Right ventricle myocardium superior (tissue), 1 donor: ENCODE data around the gene CPED1. TPM values are rescaled to one million over a fixed set of nuclear protein-coding genes. Genes with fewer than 3 reads are reported as not detected.
A peak's percentile ranks its signal among the peaks of the same experiment; 100 is the strongest.
"Not testable (repeated sequence)": the region's sequence is repeated elsewhere in the genome, so short reads cannot be mapped to it uniquely, and the experiment has no call there.

Experiments used
- ATAC-seq: fragments of 200-7000 bp; cut with Tn5 transposase; one replicate; pipeline ENCODE4 v1.9.1; 2020; ENCODE audit warnings: mild to moderate bottlenecking; ENCODE audit not compliant: poor library complexity
- DNase-seq: peaks from one replicate; pipeline ENCODE4 v3.0.0-alpha.2; 2020
- intact Hi-C: fragments of 100-400 bp; cut with DNase I; formaldehyde crosslinking; loops from one replicate; pipeline ENCODE4 v1.11.2; 2022
- total RNA-seq: library from RNA; stranded (reverse); fragmentation: NEBNext Ultra II Directional; extraction: Animal tissue kit (Norgen Biotek cat#: 25700); gene quantifications from one replicate; pipeline ENCODE4 v1.2.1, GENCODE V29; 2021
- donor health status: DM: no; HTN: yes; CAD: no; lungs with severe emphysema.

Gene CPED1
- total RNA-seq, 1 donor from 2014 or later = 26.2 TPM

DNA sequence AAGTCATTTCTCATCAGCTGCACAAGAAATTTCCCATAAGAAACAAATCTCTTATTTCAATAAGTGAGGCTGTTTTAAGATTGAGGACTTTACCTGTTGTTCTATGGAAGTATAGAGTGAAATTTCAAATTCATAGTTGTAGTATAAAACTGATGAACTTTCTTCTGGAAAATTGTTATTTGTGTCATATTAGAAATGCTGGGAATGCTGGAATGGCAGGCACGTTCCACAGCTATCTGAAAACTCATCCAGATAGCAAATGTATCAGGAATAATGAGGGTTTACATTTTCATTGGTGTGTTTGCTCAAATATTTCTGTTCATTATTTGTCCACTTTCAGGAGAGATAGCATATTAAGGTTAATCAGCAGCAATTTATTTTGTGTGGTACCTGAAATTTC, 40.8 kb downstream of the CPED1 start:
- intact Hi-C loops = no loop called here
- ATAC-seq (no peak), DNase-seq (no peak)

DNA sequence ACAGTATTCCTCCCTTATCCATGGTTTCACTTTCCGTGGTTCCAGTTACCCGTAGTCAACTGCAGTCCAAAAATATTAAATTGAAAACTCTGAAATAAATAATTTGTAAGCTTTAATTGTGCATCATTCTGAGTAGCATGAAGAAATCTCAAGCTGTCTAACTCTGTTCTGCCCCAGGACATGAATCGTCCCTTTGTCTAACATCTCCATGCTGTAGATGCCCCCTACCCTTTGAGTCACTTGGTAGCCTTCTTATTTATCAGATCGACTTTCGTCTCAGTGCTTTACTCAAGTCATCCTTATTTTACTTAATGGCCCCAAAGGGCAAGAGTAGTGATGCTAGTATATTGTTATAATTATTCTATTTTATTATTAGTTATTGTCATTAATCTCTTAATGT, 41.8 kb downstream of the CPED1 start:
- ATAC-seq = no peak
- intact Hi-C loops = no loop called here

DNA sequence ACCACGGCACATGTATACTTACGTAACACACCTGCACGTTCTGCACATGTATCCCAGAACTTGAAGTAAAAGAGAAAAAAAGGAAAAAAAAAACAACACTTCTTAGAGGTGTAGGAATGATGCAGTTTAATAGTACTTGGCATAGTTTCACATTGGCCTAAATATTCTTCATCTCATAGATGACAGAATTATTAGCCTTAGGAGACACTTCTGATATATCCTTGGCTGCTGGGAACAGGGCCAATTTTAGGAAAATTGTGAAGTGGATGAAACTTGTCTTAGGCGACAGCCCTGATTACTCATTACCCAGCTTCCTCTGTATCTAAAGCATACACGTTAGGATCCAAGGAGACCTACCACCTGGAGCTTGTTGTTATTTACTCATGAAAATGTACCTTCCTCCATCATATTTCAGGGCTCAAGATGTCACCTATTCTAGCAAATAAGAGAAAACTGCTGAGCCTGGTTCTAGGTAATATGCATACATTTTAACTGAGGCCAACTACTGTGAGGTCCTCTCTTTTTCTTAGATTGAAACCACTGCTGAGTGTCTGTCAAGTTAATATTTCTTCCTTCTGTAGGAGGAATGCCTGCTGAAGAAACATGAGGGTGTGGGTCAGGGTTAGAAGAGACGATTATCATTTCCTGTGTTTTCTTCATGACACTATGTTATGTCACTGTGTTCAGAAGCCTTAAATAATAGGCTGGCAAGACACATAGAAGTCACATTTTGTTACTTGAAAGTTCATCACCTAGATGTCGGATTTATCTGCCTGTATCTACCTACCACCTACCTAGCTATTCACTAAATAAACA, 44.3 kb downstream of the CPED1 start:
- ATAC-seq = no peak
- no peak for DNase-seq
- intact Hi-C loops = no loop called here

More for the DNA sequence above, 41.8 kb downstream of the CPED1 start:
- no peak for DNase-seq

DNA sequence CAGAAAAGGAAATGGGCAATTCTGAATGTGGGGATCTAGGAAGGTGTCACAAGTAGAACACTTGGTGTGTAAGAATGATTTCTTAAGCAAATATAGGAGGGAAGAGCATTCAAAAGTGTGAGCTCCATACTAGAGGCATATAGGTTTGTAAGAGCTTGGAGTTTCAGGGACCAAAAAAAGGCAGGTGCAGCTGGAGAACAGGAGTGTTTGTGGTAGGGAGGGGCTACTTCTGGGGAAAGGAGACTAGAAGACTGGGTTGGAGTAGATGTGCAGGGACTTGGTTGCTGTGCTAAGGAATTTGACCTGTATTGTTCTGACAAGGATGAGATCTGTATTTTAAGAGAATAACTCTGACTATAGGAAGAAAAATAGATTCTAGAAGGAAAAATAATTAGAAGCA, 46.4 kb downstream of the CPED1 start:
- ATAC-seq = no peak

DNA sequence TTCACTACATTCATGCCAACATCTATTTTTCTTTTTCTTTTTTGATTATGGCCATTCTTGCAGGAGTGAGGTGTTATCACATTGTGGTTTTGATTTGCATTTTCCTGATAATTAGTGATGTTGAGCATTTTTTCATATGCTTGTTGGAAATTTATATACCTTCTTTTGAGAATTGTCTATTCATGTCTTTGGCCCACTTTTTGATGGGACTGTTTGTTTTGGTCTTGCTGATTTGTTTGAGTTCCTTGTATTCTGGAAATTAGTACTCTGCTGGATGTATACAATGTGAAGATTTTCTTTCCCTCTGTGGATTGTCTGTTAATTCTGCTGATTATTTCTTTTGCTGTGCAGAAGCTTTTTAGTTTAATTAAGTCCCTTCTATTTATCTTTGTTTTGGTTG, 48.3 kb downstream of the CPED1 start:
- ATAC-seq, intact Hi-C loops, DNase-seq: not testable (repeated sequence)

More for the DNA sequence above, 46.4 kb downstream of the CPED1 start:
- intact Hi-C loops = no loop called here
- DNase-seq = no peak

DNA sequence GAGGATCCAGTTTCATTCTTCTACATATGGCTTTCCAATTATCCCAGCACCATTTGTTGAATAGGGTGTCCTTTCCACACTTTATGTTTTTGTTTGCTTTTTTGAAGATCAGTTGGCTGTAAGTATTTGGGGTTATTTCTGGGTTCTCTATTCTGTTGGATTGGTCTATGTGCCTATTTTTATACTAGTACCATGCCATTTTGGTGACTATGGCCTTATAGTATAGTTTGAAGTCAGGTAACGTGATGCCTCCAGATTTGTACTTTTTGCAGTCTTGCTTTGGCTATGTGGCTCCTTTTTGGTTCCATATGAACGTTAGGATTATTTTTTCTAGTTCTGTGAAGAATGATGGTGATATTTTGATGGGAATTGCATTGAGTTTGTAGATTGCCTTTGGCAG, 48.8 kb downstream of the CPED1 start:
- not testable (repeated sequence) for ATAC-seq

DNA sequence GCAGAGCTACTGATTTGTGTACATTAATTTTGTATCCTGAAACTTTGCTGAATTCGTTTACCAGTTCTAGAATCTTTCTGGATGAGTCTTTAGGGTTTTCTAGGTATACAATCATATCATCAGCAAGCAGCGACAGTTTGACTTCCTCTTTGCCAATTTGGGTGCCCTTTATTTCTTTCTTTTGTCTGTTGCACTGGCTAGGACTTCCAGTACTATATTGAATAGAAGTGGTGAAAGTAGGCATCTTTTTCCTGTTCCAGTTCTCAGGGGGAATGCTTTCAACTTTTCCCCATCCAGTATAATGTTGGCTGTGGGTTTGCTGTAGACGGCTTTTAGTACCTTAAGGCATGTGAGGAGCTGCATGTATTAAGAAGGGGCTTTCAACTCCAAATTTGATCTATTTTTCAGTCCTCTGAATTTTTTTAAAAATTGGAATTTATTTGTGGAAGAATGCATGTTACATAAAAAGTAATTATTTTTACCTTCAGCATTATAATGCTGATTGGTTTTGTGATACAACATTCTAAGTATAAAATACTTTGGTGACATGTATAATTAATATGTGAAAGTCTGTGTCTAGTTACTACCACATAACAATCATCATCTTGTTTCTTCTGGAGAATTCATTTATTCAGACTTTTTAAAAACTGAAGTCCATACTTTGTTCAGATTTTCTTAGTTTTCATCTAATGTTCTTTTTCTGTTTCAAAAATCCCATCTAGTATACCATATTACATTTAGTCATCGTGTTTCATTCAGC, 49.6 kb downstream of the CPED1 start:
- DNase-seq (no peak), ATAC-seq (no peak)
- intact Hi-C loops = no loop called here

More for the DNA sequence above, 48.8 kb downstream of the CPED1 start:
- intact Hi-C loops, DNase-seq: not testable (repeated sequence)

DNA sequence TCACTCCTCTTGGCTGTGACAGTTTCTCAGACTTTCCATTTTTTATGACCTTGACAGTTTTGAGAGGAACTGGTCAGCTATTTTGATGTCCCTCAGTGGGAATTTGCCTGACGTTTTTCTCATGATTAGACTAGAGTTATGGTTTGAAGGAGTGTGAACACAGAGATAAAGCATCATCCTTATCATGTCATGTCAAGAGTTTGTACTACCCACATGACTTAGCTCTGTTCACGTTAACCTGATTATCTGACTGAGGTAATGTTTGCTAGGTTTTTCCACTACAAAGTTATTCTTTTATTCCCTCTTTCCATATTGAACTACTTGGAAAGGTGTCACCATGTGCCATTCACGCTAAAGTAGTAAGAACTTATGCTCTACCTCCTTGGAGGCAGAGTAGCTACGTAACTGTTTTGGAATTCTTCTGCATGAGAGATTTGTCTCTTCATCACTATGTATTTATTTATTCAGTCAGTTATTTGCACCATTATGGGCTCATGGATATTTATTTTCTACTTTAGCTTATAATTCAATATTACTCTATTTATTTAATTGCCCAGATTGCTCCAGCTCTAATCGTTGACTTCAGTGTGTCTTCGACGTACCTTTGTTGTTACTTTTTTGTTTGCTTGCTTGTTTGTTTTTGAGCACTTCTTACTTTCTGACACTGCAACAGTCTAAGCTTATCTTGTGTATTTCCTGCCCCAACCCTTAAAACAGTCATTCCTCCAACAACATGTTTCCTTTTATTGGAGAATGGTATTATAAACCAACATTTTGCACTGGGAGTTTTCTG, 50.4 kb downstream of the CPED1 start:
- intact Hi-C loops = no loop called here
- ATAC-seq (peak; percentile 36), DNase-seq (no peak)

DNA sequence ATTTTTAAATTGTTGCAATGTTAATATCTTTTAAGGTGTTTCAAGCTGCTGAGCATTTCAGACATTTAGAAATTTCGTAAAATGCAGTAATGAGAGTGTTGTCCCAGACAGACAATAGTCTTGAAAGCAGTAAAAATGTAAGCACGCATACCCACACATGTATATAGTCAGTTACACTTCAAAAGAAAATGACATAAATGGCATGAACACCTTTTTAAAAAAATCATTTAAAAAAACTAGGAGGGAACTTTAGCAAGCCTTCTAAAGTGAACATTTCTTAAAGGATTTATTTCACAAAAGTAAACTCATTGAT, 51.0 kb downstream of the CPED1 start:
- ATAC-seq (no peak), DNase-seq (no peak)
- intact Hi-C loops = no loop called here

DNA sequence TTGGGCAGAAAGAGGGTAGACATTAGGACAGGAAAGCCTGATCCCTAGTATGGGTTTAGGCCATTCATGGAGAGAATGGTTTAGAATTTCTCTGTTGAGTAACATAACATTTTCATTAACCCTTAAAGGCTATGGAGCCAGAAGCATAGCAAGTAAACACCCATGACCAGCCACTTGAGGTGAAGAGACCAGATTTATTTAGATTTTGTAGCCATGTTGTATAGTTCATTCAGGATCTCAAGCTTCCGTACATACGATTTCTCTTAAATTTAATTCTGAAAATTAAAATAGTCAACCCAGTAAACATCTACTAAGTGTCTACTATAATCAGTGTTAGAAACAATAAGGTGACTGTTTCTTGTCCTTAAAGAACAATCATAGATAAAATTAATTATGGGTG, 51.5 kb downstream of the CPED1 start:
- ATAC-seq (no peak), DNase-seq (no peak)
- intact Hi-C loops = no loop called here

DNA sequence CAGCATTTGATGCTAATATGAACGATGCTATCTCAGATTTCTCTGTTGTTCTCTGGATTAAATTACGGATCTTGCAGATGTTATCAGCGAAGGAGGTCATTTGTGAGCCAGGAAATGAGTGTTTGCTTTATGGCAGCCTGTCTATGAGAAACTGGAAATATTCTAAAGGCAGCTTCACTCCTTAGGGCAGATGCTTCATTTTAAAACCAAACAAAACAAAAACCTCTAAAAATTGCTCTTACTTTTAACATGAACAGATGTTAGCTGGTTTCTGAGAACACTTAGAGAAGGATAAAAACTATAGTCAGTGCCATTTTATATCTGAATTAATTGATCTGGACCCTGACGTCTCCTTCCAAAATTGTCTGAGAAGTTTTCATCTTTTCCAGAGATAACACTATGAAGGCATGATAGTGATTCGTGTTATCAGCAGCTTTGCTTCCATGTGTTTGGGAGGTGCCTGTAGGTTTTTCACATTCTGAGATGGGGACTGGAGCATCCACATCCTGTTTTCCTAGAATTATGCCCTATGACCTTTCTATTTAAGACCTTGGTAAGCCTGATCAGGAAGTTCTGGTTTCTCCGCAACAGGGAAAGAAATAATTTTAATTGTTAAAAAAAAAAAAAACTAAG, 53.1 kb downstream of the CPED1 start:
- DNase-seq = no peak
- intact Hi-C loops = no loop called here
- peak; percentile 30 for ATAC-seq

DNA sequence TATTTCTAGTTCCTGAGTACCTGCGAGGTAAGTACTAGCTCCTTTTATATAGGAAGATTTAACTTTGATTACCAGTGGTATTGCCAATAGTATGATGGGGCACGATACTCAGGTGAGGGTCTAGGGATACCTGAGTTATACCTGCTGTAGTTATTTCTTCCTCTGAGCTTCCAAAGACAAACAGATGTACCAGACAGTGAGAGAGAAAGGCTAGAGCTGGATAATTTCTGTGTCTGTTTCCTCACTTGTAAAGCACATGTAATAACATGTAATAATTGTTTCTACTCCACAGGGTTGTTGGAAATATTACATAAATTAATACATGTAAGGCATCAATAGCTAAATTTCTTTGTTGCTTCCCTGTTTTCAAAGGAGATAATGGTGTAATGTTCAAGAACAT, 53.7 kb downstream of the CPED1 start:
- intact Hi-C loops = no loop called here
- ATAC-seq = no peak
- DNase-seq = no peak

DNA sequence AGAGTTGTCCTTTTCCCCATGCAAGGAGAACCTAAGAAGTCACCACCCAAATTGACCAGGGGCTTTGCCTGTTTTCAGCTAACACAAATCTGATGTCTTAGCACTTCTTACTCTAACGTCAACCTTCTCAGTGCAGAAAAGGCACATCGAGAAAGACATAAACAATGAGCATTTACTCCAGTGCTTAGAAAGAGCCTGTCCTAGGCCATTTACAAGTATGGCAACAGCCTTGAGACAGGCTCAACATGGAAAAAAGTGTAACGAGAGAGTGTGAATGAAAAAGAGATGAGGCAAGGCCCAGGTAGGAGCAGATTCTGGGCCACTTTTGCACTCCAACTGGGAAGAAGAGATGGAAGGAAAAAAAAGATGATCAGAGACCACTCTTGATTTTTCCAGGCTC, 54.4 kb downstream of the CPED1 start:
- ATAC-seq (no peak), DNase-seq (no peak)
- intact Hi-C loops = no loop called here

DNA sequence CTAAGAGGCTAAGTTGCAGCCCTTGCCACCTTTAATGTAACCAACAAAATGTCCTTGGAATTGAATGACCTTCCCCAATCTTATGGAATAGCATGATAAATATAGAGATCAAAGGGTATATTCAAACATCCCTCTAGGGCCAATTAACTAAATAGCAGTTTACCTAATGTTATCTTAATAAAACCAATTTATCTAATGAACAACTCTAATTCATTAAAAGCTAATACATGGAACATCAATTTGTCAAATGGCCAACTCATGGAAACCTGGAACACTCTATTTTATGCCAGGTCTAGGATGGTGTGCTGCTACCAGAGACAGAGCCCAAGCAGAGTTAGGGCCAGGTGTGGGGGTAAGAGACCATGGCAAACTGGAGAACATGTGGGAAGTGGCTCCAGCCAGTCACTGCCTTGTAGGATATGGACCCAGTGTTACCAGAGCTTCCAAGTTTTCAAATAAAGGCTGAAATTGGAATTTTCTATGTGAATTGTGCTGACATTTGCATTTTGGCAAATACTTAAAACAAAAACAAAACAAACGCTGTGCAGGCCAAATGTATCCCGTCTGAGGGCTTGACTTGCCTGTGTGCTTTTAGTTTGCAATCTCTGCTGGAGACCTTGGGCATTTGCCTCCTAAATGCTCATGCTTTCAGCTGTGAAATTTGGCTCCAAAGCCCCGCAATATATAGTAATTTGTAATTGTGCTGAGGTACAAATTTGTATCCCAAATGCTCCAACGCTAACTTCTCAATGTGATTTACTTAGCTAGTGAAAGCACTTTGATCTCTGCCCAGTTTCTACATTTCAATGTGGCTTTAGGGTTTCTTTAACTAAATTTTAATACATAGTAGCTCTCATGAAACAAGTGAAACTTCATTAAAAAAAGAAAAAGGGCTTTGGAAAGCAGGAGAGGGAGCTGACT, 55.1 kb downstream of the CPED1 start:
- intact Hi-C loops = no loop called here
- DNase-seq (no peak), ATAC-seq (no peak)

DNA sequence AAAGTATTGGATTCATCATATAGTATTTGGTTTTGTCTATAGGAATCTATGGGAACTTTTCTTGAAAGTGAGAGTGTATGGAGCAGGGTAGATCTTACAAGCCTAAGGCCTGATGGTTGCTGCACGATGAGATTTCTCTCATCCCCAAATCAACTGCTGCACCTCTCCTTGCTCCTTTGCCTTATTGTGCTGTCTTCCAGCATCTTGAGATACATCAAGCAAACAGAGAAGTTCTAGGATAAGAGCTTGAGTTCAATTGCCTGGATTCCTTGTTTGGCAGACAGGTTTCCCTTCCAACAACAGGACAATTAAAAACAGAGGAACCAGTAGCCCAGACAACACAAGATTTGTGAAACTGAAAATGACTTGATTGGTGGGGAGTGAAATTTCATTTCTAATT, 56.6 kb downstream of the CPED1 start:
- intact Hi-C loops = no loop called here
- DNase-seq (no peak), ATAC-seq (no peak)

DNA sequence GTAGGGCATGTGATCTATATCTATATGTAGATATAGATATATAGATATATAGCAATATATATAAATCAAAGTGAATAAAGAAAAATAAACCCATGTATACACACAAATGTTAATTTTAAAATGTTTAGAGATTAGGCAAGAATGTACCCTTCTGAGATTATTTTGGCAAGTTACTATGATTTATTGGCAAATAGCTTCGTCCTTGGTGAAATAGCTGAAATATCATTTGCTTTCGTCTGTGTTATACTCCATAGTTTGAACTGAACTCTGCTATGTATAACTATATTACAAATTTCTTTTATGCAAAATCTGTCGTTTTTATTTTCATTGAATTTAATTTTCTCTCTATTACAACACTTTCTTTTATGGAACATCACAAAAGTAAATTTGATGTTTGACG, 57.5 kb downstream of the CPED1 start:
- ATAC-seq (no peak), DNase-seq (no peak)
- intact Hi-C loops = no loop called here

DNA sequence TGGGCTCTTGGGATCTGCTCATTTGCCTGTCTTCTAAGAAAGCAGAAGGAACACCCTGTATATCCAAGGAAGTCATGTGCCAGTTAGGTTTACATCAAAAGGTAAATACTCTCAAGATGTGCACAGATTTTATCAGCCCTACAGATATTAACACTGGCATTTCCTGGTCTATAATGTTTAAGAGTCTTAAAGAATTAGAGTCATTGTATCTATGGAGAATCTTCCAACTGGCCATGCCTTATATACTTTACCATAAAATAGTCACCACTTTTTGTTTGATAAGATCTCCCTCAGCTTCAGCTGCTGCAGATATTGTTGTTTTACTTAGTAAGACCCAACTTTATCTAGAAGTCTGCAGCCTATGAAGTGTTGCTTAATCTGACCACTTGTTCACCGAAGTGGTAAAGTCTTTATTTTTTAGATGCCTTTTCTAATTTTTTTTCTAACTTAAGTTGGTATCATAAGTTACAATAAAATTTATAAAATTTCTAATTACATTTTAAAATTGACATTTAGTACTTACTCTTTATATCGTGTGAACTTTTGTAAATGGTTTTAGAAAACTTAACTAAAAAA, 58.5 kb downstream of the CPED1 start:
- no peak for ATAC-seq
- DNase-seq = no peak
- intact Hi-C loops = no loop called here

DNA sequence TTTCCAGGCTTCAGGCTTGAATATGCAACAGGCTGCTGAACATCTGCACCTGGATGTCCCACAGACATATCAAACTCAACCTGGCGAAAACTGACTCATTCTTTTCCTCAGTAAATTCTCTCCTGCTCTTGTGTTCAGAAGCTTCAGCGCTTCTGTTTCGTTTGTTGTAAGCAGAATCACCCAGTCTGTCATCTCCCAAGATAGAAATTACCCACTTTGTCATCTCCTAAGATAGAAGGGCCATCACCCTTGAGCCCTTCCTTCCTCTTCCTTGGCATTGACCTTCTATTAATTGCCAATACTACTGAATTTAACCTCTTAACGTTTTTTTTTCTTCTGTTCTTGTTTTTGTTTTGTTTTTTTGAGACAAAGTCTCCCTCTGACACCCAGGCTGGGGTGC, 59.7 kb downstream of the CPED1 start:
- no peak for DNase-seq
- intact Hi-C loops = no loop called here
- no peak for ATAC-seq
